ENCODE measurements around the gene NHERF2. TPM values are rescaled to one million over a fixed set of nuclear protein-coding genes. Genes with fewer than 3 reads are reported as not detected.

The NHERF2 gene
- total RNA-seq, 1 experiment from 2014 or later, result 104 TPM

DNA sequence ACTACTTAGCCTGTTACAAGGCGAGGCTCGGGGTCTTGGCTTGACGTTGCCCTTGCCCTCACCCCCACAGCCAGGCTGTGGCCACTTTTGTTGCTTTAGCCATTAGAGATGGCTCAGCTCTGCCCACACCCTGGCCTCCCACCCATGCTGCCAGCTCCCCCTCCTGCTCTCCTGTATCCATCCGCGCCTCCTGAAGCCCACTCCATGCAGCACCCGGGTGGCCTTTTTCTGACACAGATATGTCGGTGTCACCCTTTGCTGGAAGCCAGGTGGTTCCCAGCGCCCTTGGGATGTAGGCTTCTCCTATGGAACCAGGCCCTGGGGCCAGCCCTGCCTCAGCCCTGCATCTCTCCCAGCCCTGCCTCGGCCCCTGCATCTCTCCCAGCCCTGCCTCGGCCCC lies 30.7 kb downstream of the NHERF2 start:
- BruUV-seq (replicated peaks), result no TSS peak
- intact Hi-C loops (cut with micrococcal nuclease; ENCODE audit: unreplicated experiment), result loop anchor here (2.0 kb wide), 1 partner anchor 35 kb away; no protein-coding TSS in a partner anchor

GRCh38 chr16:2058420-2058819 lies 31.7 kb downstream of the NHERF2 start:
- no peak overlapping the region for H2AFZ ChIP-seq
- no peaks in the 10 kb centered on the region for H3K36me3 ChIP-seq (ENCODE audit: low read depth)
- POLR2A ChIA-PET (ENCODE audit: unreplicated experiment), result no interaction called here
- no peaks in the 10 kb centered on the region for H3K9me3 ChIP-seq (ENCODE audit: insufficient read depth, low read depth)
- no peaks in the 10 kb centered on the region for H3K4me1 ChIP-seq (replicated peaks; ENCODE audit: insufficient read depth)
- BruUV-seq (replicated peaks), result no TSS peak
- H3K27me3 ChIP-seq (ENCODE audit: insufficient read depth, low read depth), result no peaks in the 10 kb centered on the region
- TF ChIP-seq EZH2 (IDR thresholded peaks at IDR 0.05; ENCODE audit: low read depth) (no peak), CTCF (conservative IDR thresholded peaks at IDR 0.05) (no peak)
- H4K20me1 ChIP-seq (ENCODE audit: insufficient read depth), result no peaks in the 10 kb centered on the region
- no peak overlapping the region for H3K4me3 ChIP-seq
- CTCF ChIA-PET, result no interaction called here
- intact Hi-C loops (cut with micrococcal nuclease; ENCODE audit: unreplicated experiment), result no loop called here
- no peak overlapping the region for H3K4me2 ChIP-seq
- H3K79me2 ChIP-seq (ENCODE audit: low read depth), result no peaks in the 10 kb centered on the region
- H3K27ac ChIP-seq, result no peak overlapping the region
- no peak for DNase-seq
- H3F3A ChIP-seq (ENCODE audit: insufficient read depth, low read depth), result no peaks in the 10 kb centered on the region
- no peaks in the 10 kb centered on the region for H3K9me2 ChIP-seq (ENCODE audit: insufficient read depth)

More for the DNA sequence above, 30.7 kb downstream of the NHERF2 start:
- no peak for DNase-seq
- no peaks in the 10 kb centered on the region for H3K27me3 ChIP-seq (ENCODE audit: insufficient read depth, low read depth)
- H3K4me1 ChIP-seq (replicated peaks; ENCODE audit: insufficient read depth), result no peaks in the 10 kb centered on the region
- no peak overlapping the region for H3K4me2 ChIP-seq
- TF ChIP-seq EZH2 (IDR thresholded peaks at IDR 0.05; ENCODE audit: low read depth) (no peak), CTCF (conservative IDR thresholded peaks at IDR 0.05) (no peak)
- H3K27ac ChIP-seq, result no peak overlapping the region
- no peaks in the 10 kb centered on the region for H3K9me2 ChIP-seq (ENCODE audit: insufficient read depth)
- no peaks in the 10 kb centered on the region for H3K36me3 ChIP-seq (ENCODE audit: low read depth)
- no peaks in the 10 kb centered on the region for H4K20me1 ChIP-seq (ENCODE audit: insufficient read depth)
- no peak overlapping the region for H2AFZ ChIP-seq
- no peaks in the 10 kb centered on the region for H3K79me2 ChIP-seq (ENCODE audit: low read depth)
- ChIA-PET CTCF (no interaction called here), POLR2A (ENCODE audit: unreplicated experiment) (no interaction called here)
- H3F3A ChIP-seq (ENCODE audit: insufficient read depth, low read depth), result no peaks in the 10 kb centered on the region
- H3K4me3 ChIP-seq, result no peak overlapping the region
- H3K9me3 ChIP-seq (ENCODE audit: insufficient read depth, low read depth), result no peaks in the 10 kb centered on the region

DNA sequence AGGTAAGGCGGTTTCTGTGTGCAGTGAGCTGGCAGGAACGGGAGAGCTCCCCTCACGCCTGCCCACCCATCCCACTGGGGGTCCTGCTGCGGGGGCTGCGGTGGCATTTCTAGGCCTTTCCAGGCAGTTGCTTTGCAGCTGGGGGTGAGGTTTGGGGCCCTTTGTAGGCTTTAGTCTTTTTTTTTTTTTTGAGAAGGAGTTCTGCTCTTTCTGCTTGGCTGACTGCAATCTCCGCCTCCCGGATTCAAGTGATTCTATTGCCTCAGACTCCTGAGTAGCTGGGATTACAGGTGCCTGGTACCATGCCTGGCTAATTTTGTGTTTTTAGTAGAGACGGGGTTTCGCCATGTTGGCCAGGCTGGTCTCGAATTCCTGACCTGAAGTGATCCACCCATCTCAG lies 32.2 kb downstream of the NHERF2 start:
- DNase-seq, result no peak
- BruUV-seq (replicated peaks), result no TSS peak
- CTCF ChIA-PET, result interaction anchor here (0.6 kb wide), 1 partner anchor 11 kb away, joined by 7 read pairs; no protein-coding TSS in a partner anchor

More for the DNA sequence above, 32.2 kb downstream of the NHERF2 start:
- H3K9me3 ChIP-seq (ENCODE audit: insufficient read depth, low read depth), result no peaks in the 10 kb centered on the region
- H2AFZ ChIP-seq, result no peak overlapping the region
- H3K4me3 ChIP-seq, result no peak overlapping the region
- H4K20me1 ChIP-seq (ENCODE audit: insufficient read depth), result no peaks in the 10 kb centered on the region
- H3K79me2 ChIP-seq (ENCODE audit: low read depth), result no peaks in the 10 kb centered on the region
- H3K9me2 ChIP-seq (ENCODE audit: insufficient read depth), result no peaks in the 10 kb centered on the region
- H3K36me3 ChIP-seq (ENCODE audit: low read depth), result no peaks in the 10 kb centered on the region
- H3K4me2 ChIP-seq, result no peak overlapping the region
- H3K4me1 ChIP-seq (replicated peaks; ENCODE audit: insufficient read depth), result no peaks in the 10 kb centered on the region
- no peaks in the 10 kb centered on the region for H3F3A ChIP-seq (ENCODE audit: insufficient read depth, low read depth)
- POLR2A ChIA-PET (ENCODE audit: unreplicated experiment), result no interaction called here
- no peaks in the 10 kb centered on the region for H3K27me3 ChIP-seq (ENCODE audit: insufficient read depth, low read depth)
- H3K27ac ChIP-seq, result no peak overlapping the region
- intact Hi-C loops (cut with micrococcal nuclease; ENCODE audit: unreplicated experiment), result no loop called here
- TF ChIP-seq EZH2 (IDR thresholded peaks at IDR 0.05; ENCODE audit: low read depth) (no peak), CTCF (conservative IDR thresholded peaks at IDR 0.05) (no peak)

All from PC-9 (cell line).